Thyroid gland (tissue), 4 donors: Measurements from ENCODE around the gene GOLGA3. TPM values are rescaled to one million over a fixed set of nuclear protein-coding genes. Genes with fewer than 3 reads are reported as not detected.

Source experiments
- DNase-seq, 2 donors: peaks; one replicate each; pipeline ENCODE4 v3.0.0-alpha.2; 2019
- H3K27ac ChIP-seq, 3 donors: fragments of 200-600 bp; sonication (generic); 1 replicate in 2 of 3; 2 replicates in 1 of 3; pipeline ENCODE4 v1.5.1; 2016 to 2019; ENCODE audit warnings: mild to moderate bottlenecking in 1 of 3, moderate library complexity in 1 of 3
- H3K27me3 ChIP-seq: fragments of 200-600 bp; sonication (generic); one replicate; pipeline ENCODE4 v1.5.1; 2019
- H3K36me3 ChIP-seq, 2 donors: fragments of 200-600 bp; sonication (generic); one replicate each; pipeline ENCODE4 v1.5.1; 2016 to 2019
- H3K4me1 ChIP-seq, 2 donors: fragments of 200-600 bp; sonication (generic); one replicate each; pipeline ENCODE4 v1.5.1; 2017 to 2019
- H3K4me3 ChIP-seq, 3 donors: fragments of 200-600 bp; sonication (generic); replicated peaks in 1 of 3; 1 replicate in 2 of 3; 2 replicates in 1 of 3; pipeline ENCODE4 v1.5.1; 2016; ENCODE audit warnings: mild to moderate bottlenecking in 1 of 3
- H3K9me3 ChIP-seq: fragments of 200-600 bp; sonication (generic); one replicate; pipeline ENCODE4 v1.5.1; 2017
- POLR2A ChIP-seq, 2 donors: fragments of 450-650 bp; IDR thresholded peaks; one replicate each; pipeline ENCODE4 v1.6.1; 2017; ENCODE audit warnings: antibody characterized with exemption in 2 of 2, mild to moderate bottlenecking in 2 of 2, moderate library complexity in 1 of 2
- WGBS, 2 donors: methylation state at CpG; one replicate each; pipeline ENCODE4 v1.1.5; 2017; 5-methylcytosine and 5-hydroxymethylcytosine counted together
- intact Hi-C: fragments of 100-400 bp; cut with DNase I; formaldehyde crosslinking; loops from one replicate; pipeline ENCODE4 v1.15.1; 2023
- total RNA-seq, 4 donors: library from RNA; depleted of rRNA; stranded (reverse); fragments of >200 nt; gene quantifications; one replicate each; pipeline ENCODE4 v1.2.3, GENCODE V29; 2016
- TF ChIP-seq, protein P1 (sequence below), 6 experiments: fragments of 200-600 bp in 3 of 6; fragments of 450-650 bp in 3 of 6; sonication (generic) in 3 of 6; IDR thresholded peaks; one replicate each; pipeline ENCODE4 v1.5.1; 2016 to 2019; ENCODE audit warnings: antibody characterized with exemption in 6 of 6, mild to moderate bottlenecking in 2 of 6, inconsistent platforms in 1 of 6, moderate library complexity in 1 of 6

Gene GOLGA3
- total RNA-seq, 4 donors from 2014 or later: 73.8 to 106 (median 88.8) TPM

DNA sequence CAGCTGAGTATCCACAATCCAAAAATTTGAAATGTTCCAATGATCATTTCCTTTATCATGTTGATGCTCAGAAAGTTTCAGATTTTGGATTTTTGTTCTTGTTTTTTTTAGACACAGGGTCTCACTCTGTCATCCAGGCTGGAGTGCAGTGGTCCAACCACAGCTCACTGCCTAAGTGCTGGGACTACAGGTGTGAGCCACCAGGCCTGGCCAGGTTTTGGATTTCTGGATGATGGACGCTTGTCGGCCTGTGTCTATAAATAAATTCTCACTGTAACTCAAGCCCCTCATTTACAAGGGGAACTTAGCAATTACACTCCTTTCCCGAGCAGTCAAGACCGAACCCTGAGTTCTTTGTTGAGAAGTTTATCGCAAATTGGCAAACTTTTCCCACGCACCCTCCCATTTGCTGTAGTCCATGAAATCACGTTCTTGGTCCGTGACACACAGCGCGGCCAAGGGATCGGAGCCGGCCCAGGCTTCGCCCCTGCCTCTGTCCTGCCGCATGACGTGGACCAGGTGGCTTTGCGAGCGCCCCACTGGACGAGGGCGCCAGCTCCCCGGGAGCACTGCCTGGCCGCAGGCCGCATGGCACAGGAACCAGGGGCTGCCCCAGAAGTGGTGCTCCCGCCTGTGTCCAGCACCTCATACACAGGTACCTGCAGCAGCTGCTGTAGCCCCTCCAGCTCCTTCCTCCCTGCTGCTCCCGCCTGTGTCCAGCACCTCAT, 53.0 kb downstream of the GOLGA3 start:
- H3K27me3 ChIP-seq: no peaks in the 10 kb centered on the region
- H3K4me3 ChIP-seq: no peak overlapping the region
- no peak for DNase-seq
- intact Hi-C loops: no loop called here
- H3K4me1 ChIP-seq: no peaks in the 10 kb centered on the region
- TF ChIP-seq, protein P1, sequence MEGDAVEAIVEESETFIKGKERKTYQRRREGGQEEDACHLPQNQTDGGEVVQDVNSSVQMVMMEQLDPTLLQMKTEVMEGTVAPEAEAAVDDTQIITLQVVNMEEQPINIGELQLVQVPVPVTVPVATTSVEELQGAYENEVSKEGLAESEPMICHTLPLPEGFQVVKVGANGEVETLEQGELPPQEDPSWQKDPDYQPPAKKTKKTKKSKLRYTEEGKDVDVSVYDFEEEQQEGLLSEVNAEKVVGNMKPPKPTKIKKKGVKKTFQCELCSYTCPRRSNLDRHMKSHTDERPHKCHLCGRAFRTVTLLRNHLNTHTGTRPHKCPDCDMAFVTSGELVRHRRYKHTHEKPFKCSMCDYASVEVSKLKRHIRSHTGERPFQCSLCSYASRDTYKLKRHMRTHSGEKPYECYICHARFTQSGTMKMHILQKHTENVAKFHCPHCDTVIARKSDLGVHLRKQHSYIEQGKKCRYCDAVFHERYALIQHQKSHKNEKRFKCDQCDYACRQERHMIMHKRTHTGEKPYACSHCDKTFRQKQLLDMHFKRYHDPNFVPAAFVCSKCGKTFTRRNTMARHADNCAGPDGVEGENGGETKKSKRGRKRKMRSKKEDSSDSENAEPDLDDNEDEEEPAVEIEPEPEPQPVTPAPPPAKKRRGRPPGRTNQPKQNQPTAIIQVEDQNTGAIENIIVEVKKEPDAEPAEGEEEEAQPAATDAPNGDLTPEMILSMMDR (IDR thresholded peaks at IDR 0.05): no peak
- TF ChIP-seq POLR2A (IDR thresholded peaks at IDR 0.05): no peak
- no peak overlapping the region for H3K27ac ChIP-seq
- no peaks in the 10 kb centered on the region for H3K9me3 ChIP-seq
- WGBS, 2 donors: 97 to 99% methylated on average over 17 to 19 of the region's 24 CpGs
- peaks cover 67 to 82% of the 10 kb centered on the region in 2 donors for H3K36me3 ChIP-seq

DNA sequence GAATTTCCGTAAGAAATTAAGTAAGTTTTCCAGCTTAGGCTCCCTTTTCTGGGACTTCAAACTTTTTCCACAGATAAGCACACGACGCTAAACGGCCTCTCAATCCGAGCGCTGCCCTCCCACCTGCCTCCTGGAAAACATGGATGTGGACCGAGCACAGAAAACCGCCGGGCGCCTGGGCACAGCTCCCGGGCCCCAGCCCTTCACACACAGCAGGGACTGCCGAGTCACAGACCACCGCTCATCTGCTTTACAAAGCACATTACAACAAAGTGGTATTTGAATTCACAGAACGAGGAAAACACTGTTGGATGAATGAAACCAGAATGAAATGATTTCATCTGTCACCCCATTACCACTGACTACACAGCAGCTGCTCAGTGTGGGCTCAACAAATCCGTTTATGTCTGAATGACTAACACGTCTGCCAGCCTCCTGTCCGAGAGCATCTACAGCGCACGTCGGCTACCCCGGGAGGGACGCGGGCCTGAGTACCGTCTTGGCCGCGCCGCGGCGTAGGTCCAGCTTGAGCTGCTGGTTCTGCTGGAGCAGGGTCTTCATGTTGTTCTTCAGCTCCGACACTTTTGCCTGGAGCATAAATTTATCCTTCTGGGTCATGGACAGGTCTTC, 53.9 kb downstream of the GOLGA3 start:
- no peak overlapping the region for H3K4me3 ChIP-seq
- H3K27ac ChIP-seq: no peak overlapping the region
- intact Hi-C loops: no loop called here
- WGBS, 2 donors: 95 to 97% methylated on average over 29 of the region's 30 CpGs
- no peaks in the 10 kb centered on the region for H3K27me3 ChIP-seq
- DNase-seq: no peak
- no peaks in the 10 kb centered on the region for H3K9me3 ChIP-seq
- no peak for TF ChIP-seq POLR2A (IDR thresholded peaks at IDR 0.05)
- TF ChIP-seq, protein P1 (IDR thresholded peaks at IDR 0.05): no peak
- no peaks in the 10 kb centered on the region for H3K4me1 ChIP-seq
- peaks cover 60 to 74% of the 10 kb centered on the region in 2 donors for H3K36me3 ChIP-seq

DNA sequence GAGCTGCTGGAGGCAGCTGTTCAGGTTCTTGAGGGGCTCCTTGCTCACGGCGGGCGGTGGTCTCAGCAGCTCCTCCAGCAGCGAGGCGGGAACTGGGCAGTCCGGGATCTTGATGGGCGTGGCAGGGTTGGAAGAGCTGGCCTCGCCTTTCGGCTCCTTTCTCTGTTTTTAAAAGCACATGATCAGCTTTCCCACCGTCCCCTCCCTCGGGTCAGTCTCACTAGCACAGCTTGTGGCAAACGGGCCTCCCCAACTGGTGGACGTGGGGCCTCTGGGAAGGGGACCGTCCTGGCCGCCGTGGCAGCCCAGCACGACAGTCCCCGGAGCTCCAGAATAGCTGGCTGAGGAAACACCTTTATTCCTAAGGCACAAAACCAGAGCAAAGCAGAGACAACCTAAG, 54.5 kb downstream of the GOLGA3 start:
- intact Hi-C loops: no loop called here
- 95 to 96% methylated on average over 18 of the region's 18 CpGs for WGBS, 2 donors
- TF ChIP-seq, protein P1 (IDR thresholded peaks at IDR 0.05): no peak
- TF ChIP-seq POLR2A (IDR thresholded peaks at IDR 0.05): no peak
- Histone ChIP-seq H3K27ac (no peak overlapping the region), H3K4me3 (no peak overlapping the region), H3K9me3 (no peaks in the 10 kb centered on the region), H3K36me3 (peaks cover 60 to 68% of the 10 kb centered on the region in 2 donors), H3K27me3 (no peaks in the 10 kb centered on the region), H3K4me1 (no peaks in the 10 kb centered on the region)
- DNase-seq: no peak

DNA sequence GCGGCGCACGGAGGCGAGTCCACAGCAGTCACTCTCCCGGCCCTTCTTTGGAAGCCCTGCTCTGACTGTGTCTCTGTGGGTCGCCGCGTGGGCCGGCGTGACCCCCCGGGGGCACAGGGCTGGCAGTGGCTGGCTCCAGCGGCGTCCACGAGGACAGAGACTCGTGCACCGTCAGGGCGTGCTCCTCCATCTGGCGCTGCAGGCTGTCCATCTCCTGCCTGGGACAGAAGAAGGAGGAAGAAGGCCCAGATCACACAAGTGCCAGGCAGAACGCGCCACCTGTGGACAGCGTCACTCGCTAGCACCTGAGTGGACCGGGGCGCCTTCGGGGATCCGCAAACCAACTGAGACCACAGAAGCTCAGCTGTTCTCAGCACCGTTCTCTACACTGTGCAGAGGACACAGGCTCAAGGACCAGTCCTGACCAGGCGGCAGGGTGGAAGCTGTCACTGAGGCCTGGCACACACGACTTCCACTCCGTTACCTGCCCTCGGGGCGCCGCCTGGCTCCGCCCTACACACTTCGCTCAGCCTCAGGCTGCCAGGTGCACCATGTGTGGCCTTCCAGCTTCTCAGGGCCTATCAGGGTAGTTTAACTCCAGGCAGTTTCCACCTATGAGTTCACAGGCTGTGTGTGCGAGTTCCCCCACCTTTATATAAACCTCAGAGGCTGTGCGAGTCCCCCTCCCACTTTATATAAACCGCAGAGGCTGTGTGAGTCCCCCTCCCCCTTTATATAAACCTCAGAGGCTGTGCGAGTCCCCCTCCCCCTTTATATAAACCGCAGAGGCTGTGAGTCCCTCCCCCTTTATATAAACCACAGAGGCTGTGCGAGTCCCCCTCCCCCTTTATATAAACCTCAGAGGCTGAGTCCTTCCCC, 55.4 kb downstream of the GOLGA3 start:
- 96 to 97% methylated on average over 36 to 38 of the region's 41 CpGs for WGBS, 2 donors
- H3K36me3 ChIP-seq: peaks cover 59 to 62% of the 10 kb centered on the region in 2 donors
- no peak overlapping the region for H3K27ac ChIP-seq
- TF ChIP-seq POLR2A (IDR thresholded peaks at IDR 0.05): no peak
- TF ChIP-seq, protein P1 (IDR thresholded peaks at IDR 0.05): no peak
- H3K4me1 ChIP-seq: peaks cover 0 to 6% of the 10 kb centered on the region in 2 donors
- H3K4me3 ChIP-seq: no peak overlapping the region
- DNase-seq: no peak
- H3K9me3 ChIP-seq: no peaks in the 10 kb centered on the region
- no peaks in the 10 kb centered on the region for H3K27me3 ChIP-seq
- intact Hi-C loops: no loop called here
